Ovary (tissue), 9 donors: ENCODE results near the gene DEFB113. TPM values are rescaled to one million over a fixed set of nuclear protein-coding genes. Genes with fewer than 3 reads are reported as not detected.

Experiments used
- DNase-seq, 5 donors: peaks; one replicate each; pipeline ENCODE4 v3.0.0-alpha.2; 2019 to 2020
- H3K27ac ChIP-seq, 2 donors: fragments of 200-600 bp; one replicate each; pipeline versions ENCODE4 v1.5.1 to v1.8.0; 2019 to 2022
- H3K27me3 ChIP-seq: fragments of 200-600 bp; one replicate; pipeline ENCODE4 v1.8.0; 2022
- H3K36me3 ChIP-seq: fragments of 200-600 bp; sonication (generic); one replicate; pipeline ENCODE4 v1.5.1; 2019
- H3K4me1 ChIP-seq: one replicate; pipeline ENCODE4 v1.8.1; 2013; ENCODE audit warnings: mild to moderate bottlenecking, moderate library complexity; ENCODE audit not compliant: insufficient read depth
- H3K4me3 ChIP-seq: fragments of 200-600 bp; sonication (generic); one replicate; pipeline ENCODE4 v1.5.1; 2017
- H3K9me3 ChIP-seq, 2 donors: fragments of 200-600 bp in 1 of 2; sonication (generic) in 1 of 2; one replicate each; pipeline versions ENCODE4 v1.5.1 to v1.8.1; 2013 to 2019; ENCODE audit warnings: mild to moderate bottlenecking in 1 of 2, moderate library complexity in 1 of 2
- EP300 ChIP-seq: sonication (generic); formaldehyde crosslinking; IDR thresholded peaks from one replicate; pipeline ENCODE4 v1.6.1; 2017; ENCODE audit warnings: antibody characterized with exemption
- POLR2A ChIP-seq: fragments of 450-650 bp; IDR thresholded peaks from one replicate; pipeline ENCODE4 v1.6.1; 2017; ENCODE audit warnings: antibody characterized with exemption, mild to moderate bottlenecking, moderate library complexity
- WGBS, 3 donors: extraction: QIAGEN DNeasy Blood & Tissue Kit in 1 of 3; methylation state at CpG; one replicate each; pipeline versions ENCODE4 v1.1.5 to v1.1.7; 2013 to 2017; 5-methylcytosine and 5-hydroxymethylcytosine counted together
- intact Hi-C, 4 donors: fragments of 100-400 bp; cut with DNase I; formaldehyde crosslinking; loops; one replicate each; pipeline versions ENCODE4 v1.11.0 to v1.15.1; 2022 to 2023
- polyA plus RNA-seq, 2 donors: library from polyadenylated mRNA; stranded (reverse); fragments of 200-250 nt in 1 of 2; fragments of 350-450 nt in 1 of 2; fragmentation: Illumina TruSeq in 1 of 2; extraction: RNeasy Lipid Tissue Mini Kit (QIAGEN cat#74804) in 1 of 2; gene quantifications; one replicate each; pipeline ENCODE4 v1.2.3, GENCODE V29; 2013 to 2014
- total RNA-seq, 7 donors: library from RNA; depleted of rRNA in 2 of 7; stranded (reverse); fragments of >200 nt in 2 of 7; fragmentation: NEBNext Ultra II Directional in 3 of 7; extraction: Animal tissue kit (Norgen Biotek cat#: 25700) in 3 of 7; gene quantifications; one replicate each; pipeline versions ENCODE4 v1.1.0 to v1.2.4, GENCODE V29; 2016 to 2023
- TF ChIP-seq, protein P1 (sequence below), 3 donors: fragments of 450-650 bp in 2 of 3; fragments of 200-600 bp in 1 of 3; IDR thresholded peaks; one replicate each; pipeline versions ENCODE4 v1.5.1 to v1.8.0; 2016 to 2022; ENCODE audit warnings: antibody characterized with exemption in 3 of 3, mild to moderate bottlenecking in 1 of 3
- donor health status: DM: no; HTN: no; CAD: no; lungs with moderate emphysema.
- donor health status: DM: no; HTN: no; CAD: no.
- donor health status: Bipolar disorder and iron deficiency.
- donor health status: DM: yes; HTN: yes; CAD: no.
- donor health status: DM: no; HTN: no; CAD: no.
- donor health status: DM: yes; HTN: yes; CAD: no.

The DEFB113 gene
- total and polyA plus RNA-seq, 9 donors = not detected

DNA sequence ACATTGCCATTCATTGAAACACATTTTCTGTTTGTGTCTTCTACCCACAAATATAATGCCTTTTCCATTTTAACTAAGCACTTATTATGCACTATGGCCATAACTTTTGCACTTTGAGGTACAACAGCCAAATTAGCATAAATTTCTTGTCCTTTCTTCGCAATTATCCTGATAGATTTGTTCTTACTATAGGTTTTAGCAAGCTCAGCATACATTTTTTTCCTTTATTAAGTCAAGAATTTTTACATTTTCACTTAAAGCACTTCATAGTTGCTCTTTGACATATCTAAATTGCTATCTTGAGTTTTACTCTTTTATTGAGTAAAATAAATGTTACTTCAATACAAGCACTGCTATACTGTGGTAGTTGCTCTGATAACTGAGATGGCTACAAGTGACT, 11.2 kb downstream of the DEFB113 start:
- Histone ChIP-seq H3K4me3 (no peak overlapping the region), H3K27me3 (no peaks in the 10 kb centered on the region), H3K27ac (no peak overlapping the region), H3K9me3 (no peaks in the 10 kb centered on the region), H3K36me3 (no peaks in the 10 kb centered on the region), H3K4me1 (no peaks in the 10 kb centered on the region)
- 78 to 81% (median 79%) methylated on average over 1 of the region's 1 CpG for WGBS, 3 donors
- no peak for DNase-seq
- intact Hi-C loops = no loop called here
- TF ChIP-seq EP300 = no peak
- no peak for TF ChIP-seq POLR2A

- TF ChIP-seq POLR2A = no peak
- TF ChIP-seq, protein P1, sequence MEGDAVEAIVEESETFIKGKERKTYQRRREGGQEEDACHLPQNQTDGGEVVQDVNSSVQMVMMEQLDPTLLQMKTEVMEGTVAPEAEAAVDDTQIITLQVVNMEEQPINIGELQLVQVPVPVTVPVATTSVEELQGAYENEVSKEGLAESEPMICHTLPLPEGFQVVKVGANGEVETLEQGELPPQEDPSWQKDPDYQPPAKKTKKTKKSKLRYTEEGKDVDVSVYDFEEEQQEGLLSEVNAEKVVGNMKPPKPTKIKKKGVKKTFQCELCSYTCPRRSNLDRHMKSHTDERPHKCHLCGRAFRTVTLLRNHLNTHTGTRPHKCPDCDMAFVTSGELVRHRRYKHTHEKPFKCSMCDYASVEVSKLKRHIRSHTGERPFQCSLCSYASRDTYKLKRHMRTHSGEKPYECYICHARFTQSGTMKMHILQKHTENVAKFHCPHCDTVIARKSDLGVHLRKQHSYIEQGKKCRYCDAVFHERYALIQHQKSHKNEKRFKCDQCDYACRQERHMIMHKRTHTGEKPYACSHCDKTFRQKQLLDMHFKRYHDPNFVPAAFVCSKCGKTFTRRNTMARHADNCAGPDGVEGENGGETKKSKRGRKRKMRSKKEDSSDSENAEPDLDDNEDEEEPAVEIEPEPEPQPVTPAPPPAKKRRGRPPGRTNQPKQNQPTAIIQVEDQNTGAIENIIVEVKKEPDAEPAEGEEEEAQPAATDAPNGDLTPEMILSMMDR (IDR thresholded peaks at IDR 0.05) = no peak
- TF ChIP-seq EP300 = no peak
- intact Hi-C loops = no loop called here
These were observed 13.6 kb downstream of the DEFB113 start for GRCh38 chr6:49955847-49956246.

DNA sequence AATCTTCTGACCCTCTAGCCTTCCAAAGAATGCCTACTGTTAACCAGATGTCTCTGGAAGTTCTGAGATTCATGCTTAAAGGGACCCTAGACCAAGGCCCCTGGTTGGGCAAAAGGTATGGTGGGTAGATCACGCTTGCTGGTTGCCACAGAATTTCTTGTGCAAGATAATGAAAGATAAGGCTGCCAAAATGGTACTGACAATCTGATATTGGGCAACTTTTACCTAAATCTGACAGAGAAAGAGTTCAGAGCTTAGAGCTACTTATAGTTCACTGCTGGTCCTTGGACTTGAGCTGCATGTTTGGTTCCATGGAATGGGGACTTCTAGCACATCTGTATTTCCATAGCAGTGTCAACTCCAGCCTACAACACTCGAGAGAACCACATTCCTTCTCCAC, 17.5 kb downstream of the DEFB113 start:
- Histone ChIP-seq H3K9me3 (no peaks in the 10 kb centered on the region), H3K36me3 (no peaks in the 10 kb centered on the region), H3K27me3 (no peaks in the 10 kb centered on the region), H3K27ac (no peak overlapping the region), H3K4me3 (no peak overlapping the region), H3K4me1 (no peaks in the 10 kb centered on the region)
- DNase-seq = no peak
- intact Hi-C loops = no loop called here
- 69 to 79% (median 75%) methylated on average over 2 of the region's 2 CpGs for WGBS, 3 donors
- no peak for TF ChIP-seq EP300
- TF ChIP-seq, protein P1 (IDR thresholded peaks at IDR 0.05) = no peak
- TF ChIP-seq POLR2A = no peak

More at GRCh38 chr6:49955847-49956246, 13.6 kb downstream of the DEFB113 start:
- Histone ChIP-seq H3K9me3 (no peaks in the 10 kb centered on the region), H3K4me3 (no peak overlapping the region), H3K4me1 (no peaks in the 10 kb centered on the region), H3K36me3 (no peaks in the 10 kb centered on the region), H3K27ac (no peak overlapping the region), H3K27me3 (no peaks in the 10 kb centered on the region)
- DNase-seq = no peak

GRCh38 chr6:49950415-49950751, 19.0 kb downstream of the DEFB113 start:
- Histone ChIP-seq H3K27me3 (no peaks in the 10 kb centered on the region), H3K4me3 (no peak overlapping the region), H3K27ac (no peak overlapping the region), H3K9me3 (no peaks in the 10 kb centered on the region), H3K36me3 (no peaks in the 10 kb centered on the region), H3K4me1 (no peaks in the 10 kb centered on the region)
- WGBS, 3 donors = 95 to 99% (median 95%) methylated on average over 2 of the region's 2 CpGs
- TF ChIP-seq POLR2A (no peak), EP300 (no peak)
- TF ChIP-seq, protein P1 (IDR thresholded peaks at IDR 0.05) = no peak
- no peak for DNase-seq
- intact Hi-C loops = no loop called here

- WGBS, 3 donors = 87 to 92% (median 91%) methylated on average over 4 of the region's 4 CpGs
- TF ChIP-seq POLR2A (no peak), EP300 (no peak)
- TF ChIP-seq, protein P1 (IDR thresholded peaks at IDR 0.05) = no peak
- Histone ChIP-seq H3K36me3 (no peaks in the 10 kb centered on the region), H3K4me3 (no peak overlapping the region), H3K27me3 (no peaks in the 10 kb centered on the region), H3K9me3 (no peaks in the 10 kb centered on the region), H3K4me1 (no peaks in the 10 kb centered on the region), H3K27ac (no peak overlapping the region)
- no peak for DNase-seq
- intact Hi-C loops = no loop called here
These were observed 20.4 kb downstream of the DEFB113 start for GRCh38 chr6:49949062-49949461.
